Breast epithelium (tissue), 3 donors: ENCODE data around the gene CCDC188.

Experiments used
- POLR2A ChIP-seq: fragments of 450-650 bp; IDR thresholded peaks from one replicate; pipeline ENCODE4 v1.6.1; 2016; ENCODE audit warnings: antibody characterized with exemption, mild to moderate bottlenecking, moderate library complexity
- POLR2AphosphoS5 ChIP-seq, 3 donors: sonication (generic); formaldehyde crosslinking; IDR thresholded peaks; one replicate each; pipeline ENCODE4 v1.6.1; 2017; ENCODE audit warnings: antibody characterized with exemption in 3 of 3
- TF ChIP-seq, protein P1 (sequence below), 3 donors: fragments of 450-650 bp; IDR thresholded peaks; one replicate each; pipeline ENCODE4 v1.5.1; 2016 to 2017; ENCODE audit warnings: antibody characterized with exemption in 3 of 3, mild to moderate bottlenecking in 3 of 3, moderate library complexity in 3 of 3

GRCh38 chr22:20107471-20107901 lies 43.4 kb downstream of the CCDC188 start:
- TF ChIP-seq POLR2AphosphoS5 (IDR thresholded peaks at IDR 0.05) (no peak), POLR2A (no peak)
- TF ChIP-seq, protein P1, sequence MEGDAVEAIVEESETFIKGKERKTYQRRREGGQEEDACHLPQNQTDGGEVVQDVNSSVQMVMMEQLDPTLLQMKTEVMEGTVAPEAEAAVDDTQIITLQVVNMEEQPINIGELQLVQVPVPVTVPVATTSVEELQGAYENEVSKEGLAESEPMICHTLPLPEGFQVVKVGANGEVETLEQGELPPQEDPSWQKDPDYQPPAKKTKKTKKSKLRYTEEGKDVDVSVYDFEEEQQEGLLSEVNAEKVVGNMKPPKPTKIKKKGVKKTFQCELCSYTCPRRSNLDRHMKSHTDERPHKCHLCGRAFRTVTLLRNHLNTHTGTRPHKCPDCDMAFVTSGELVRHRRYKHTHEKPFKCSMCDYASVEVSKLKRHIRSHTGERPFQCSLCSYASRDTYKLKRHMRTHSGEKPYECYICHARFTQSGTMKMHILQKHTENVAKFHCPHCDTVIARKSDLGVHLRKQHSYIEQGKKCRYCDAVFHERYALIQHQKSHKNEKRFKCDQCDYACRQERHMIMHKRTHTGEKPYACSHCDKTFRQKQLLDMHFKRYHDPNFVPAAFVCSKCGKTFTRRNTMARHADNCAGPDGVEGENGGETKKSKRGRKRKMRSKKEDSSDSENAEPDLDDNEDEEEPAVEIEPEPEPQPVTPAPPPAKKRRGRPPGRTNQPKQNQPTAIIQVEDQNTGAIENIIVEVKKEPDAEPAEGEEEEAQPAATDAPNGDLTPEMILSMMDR (IDR thresholded peaks at IDR 0.05), result no peak
